HEK293T (cell line): ENCODE measurements around the gene SCAP.

Experiments used
- CTCF ChIA-PET: fragments of 350-600 bp; formaldehyde crosslinking; extraction: SDS; loops from one replicate; lab custom pipeline; 2021; ENCODE audit warnings: antibody characterized with exemption, inconsistent platforms; lab: Yijun Ruan, JAX
- POLR2A ChIA-PET: fragments of 350-600 bp; formaldehyde crosslinking; extraction: SDS; loops from one replicate; lab custom pipeline; 2020; ENCODE audit warnings: antibody characterized with exemption, inconsistent platforms; lab: Yijun Ruan, JAX
- DNase-seq: peaks from one replicate; pipeline ENCODE4 v3.0.0; 2012; ENCODE audit warnings: mixed read lengths; ENCODE audit errors: extremely low spot score
- CTBP1 ChIP-seq: fragments of 450-650 bp; IDR thresholded peaks from 2 replicates; pipeline ENCODE4 v1.6.1; 2016; ENCODE audit warnings: borderline replicate concordance
- ELF4 ChIP-seq: fragments of 450-650 bp; IDR thresholded peaks from 2 replicates; pipeline ENCODE4 v1.6.1; 2017; ENCODE audit warnings: antibody characterized with exemption
- PKNOX1 ChIP-seq: fragments of 450-650 bp; IDR thresholded peaks from 2 replicates; pipeline ENCODE4 v1.6.1; 2016
- ZNF384 ChIP-seq: fragments of 450-650 bp; IDR thresholded peaks from 2 replicates; pipeline ENCODE4 v1.6.1; 2016

SCAP gene

GRCh38 chr3:47365213-47366153 lies 110.3 kb downstream of the SCAP start:
- DNase-seq = no peak
- no peak for TF ChIP-seq ZNF384
- no peak for TF ChIP-seq ELF4
- TF ChIP-seq CTBP1 = no peak
- TF ChIP-seq PKNOX1 = no peak
- POLR2A ChIA-PET = interaction anchor here (1.0 kb wide), 1 partner anchor 15 kb away, joined by 4 read pairs; the partner anchor contains the start of gene PTPN23
- CTCF ChIA-PET = no interaction called here
